Measurements from ENCODE around the gene DYRK3. TPM values are rescaled to one million over a fixed set of nuclear protein-coding genes. Genes with fewer than 3 reads are reported as not detected.

Gene DYRK3
- total and polyA plus RNA-seq, 9 of the 15 experiments (the other 6 are each of a cell fraction or from before 2014, with no cell fraction given) = 4.5 to 33.7 (median 25.7) TPM

DNA sequence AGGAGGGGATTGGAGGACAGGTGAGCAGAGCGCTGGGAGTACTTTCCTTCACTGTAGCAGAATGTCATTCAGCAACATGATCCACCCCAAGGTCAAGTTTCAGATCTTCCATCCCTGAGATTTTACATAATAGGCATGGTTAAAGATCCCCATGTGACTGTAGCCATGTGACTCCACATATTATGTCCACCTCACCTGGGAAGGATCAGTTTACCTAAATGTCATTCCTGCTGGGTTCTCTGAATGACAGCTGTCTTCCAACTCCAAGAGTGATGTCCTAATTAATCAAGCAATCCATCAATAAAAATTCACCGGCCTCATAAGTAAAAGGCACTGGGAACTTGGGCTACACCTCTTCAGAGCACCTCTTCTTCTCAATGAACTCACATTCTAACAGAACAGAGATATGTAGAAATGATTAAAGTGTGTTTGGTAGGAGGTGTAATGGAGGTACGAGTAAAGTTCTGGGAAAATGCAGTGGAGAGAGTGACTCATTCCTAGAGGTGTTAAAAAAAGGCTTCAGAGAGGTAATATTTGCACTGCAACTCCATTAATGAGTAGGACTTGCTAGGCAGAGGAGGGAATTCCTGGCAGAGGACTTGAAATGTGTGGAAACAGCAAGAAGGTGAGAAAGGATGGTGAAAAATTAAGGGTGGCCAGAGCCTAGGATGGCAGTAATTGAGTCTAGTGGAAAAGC, 27.2 kb downstream of the DYRK3 start (continued):
- TF ChIP-seq ZBTB40 (IDR thresholded peaks at IDR 0.05) = peak; percentile 39; the same call in 1 of the 2 replicates
- no peak for TF ChIP-seq ZBTB40 (CRISPR knock-in tag; IDR thresholded peaks at IDR 0.05)
- TF ChIP-seq, protein P1, sequence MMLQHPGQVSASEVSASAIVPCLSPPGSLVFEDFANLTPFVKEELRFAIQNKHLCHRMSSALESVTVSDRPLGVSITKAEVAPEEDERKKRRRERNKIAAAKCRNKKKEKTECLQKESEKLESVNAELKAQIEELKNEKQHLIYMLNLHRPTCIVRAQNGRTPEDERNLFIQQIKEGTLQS (IDR thresholded peaks at IDR 0.05) = peak; percentile 66; the same call in 1 of the 2 replicates
- TF ChIP-seq, protein P1 (CRISPR knock-in tag; conservative IDR thresholded peaks at IDR 0.05) = no peak
- TF ChIP-seq HDAC1 (IDR thresholded peaks at IDR 0.05) = 0 out of 4 replicates have a peak, but pooled peaks of 1 of the 2 experiments have one; percentile 9
- peak; percentile 53; the same call in 1 of the 2 replicates for TF ChIP-seq RAD51 (IDR thresholded peaks at IDR 0.05; ENCODE audit: borderline replicate concordance, low read depth)
- peak; percentile 42; the same call in 1 of the 2 replicates for TF ChIP-seq JUN (IDR thresholded peaks at IDR 0.05; ENCODE audit: borderline replicate concordance, low read depth, low read length)
- TF ChIP-seq JUN (CRISPR knock-in tag; IDR thresholded peaks at IDR 0.05; ENCODE audit: borderline replicate concordance) = no peak
- TF ChIP-seq FOSL1 (tag; conservative IDR thresholded peaks at IDR 0.05) = peak; percentile 73
- TF ChIP-seq TBP (optimal IDR thresholded peaks at IDR 0.05; ENCODE audit: low read depth, low read length) = no peak
